Lower lobe of right lung (tissue), 2 donors: ENCODE data around the gene PDZD2. TPM values are rescaled to one million over a fixed set of nuclear protein-coding genes. Genes with fewer than 3 reads are reported as not detected.

ENCODE experiments used
- ATAC-seq, 2 donors: fragments of 200-7000 bp; cut with Tn5 transposase; one replicate each; pipeline ENCODE4 v1.9.1; 2020 to 2022; ENCODE audit warnings: mild to moderate bottlenecking in 2 of 2, moderate library complexity in 2 of 2
- DNase-seq: peaks from one replicate; pipeline ENCODE4 v3.0.0-alpha.2; 2020
- H3K27ac ChIP-seq: fragments of 200-600 bp; one replicate; pipeline ENCODE4 v1.8.0; 2022
- H3K27me3 ChIP-seq: fragments of 200-600 bp; one replicate; pipeline ENCODE4 v1.8.0; 2022; ENCODE audit warnings: low read depth
- H3K36me3 ChIP-seq: fragments of 200-600 bp; one replicate; pipeline ENCODE4 v1.8.0; 2022; ENCODE audit warnings: mild to moderate bottlenecking
- H3K4me1 ChIP-seq: fragments of 200-600 bp; one replicate; pipeline ENCODE4 v1.8.0; 2022
- H3K4me3 ChIP-seq: fragments of 200-600 bp; one replicate; pipeline ENCODE4 v1.8.0; 2022; ENCODE audit warnings: mild to moderate bottlenecking
- H3K9me3 ChIP-seq: fragments of 200-600 bp; one replicate; pipeline ENCODE4 v1.8.0; 2022
- intact Hi-C: fragments of 100-400 bp; cut with DNase I; formaldehyde crosslinking; loops from one replicate; pipeline ENCODE4 v1.11.0; 2022
- total RNA-seq: library from RNA; stranded (reverse); fragmentation: NEBNext Ultra II Directional; extraction: Animal tissue kit (Norgen Biotek cat#: 25700); gene quantifications from one replicate; pipeline ENCODE4 v1.2.1, GENCODE V29; 2021
- TF ChIP-seq, protein P1 (sequence below): fragments of 200-600 bp; IDR thresholded peaks from one replicate; pipeline ENCODE4 v1.8.0; 2022; ENCODE audit warnings: antibody characterized with exemption, mild to moderate bottlenecking
- donor health status: DM: no; HTN: yes; CAD: no; lungs with severe emphysema.

Gene PDZD2
- total RNA-seq, 1 donor from 2014 or later: 67.8 TPM

DNA sequence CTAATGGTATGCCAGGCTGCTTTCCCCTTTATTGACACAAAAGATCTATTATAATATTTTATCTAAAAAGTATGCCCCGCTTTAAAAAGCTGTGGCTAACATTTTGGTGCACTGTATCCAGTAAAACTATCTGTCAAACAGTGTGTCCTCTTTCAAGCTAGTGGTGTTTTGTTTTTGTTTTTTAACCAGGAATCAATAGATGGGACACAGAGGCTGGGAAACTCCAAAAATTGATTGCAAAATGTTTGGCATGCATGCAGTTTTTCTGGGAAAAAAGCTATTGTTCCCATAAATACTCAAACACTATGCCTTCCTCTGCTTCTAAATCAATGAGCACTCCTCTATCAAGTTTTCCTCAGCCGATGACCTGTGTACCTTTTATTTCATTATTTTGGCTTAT lies 34.3 kb upstream of the PDZD2 start:
- no peaks in the 10 kb centered on the region for H3K27me3 ChIP-seq
- no peaks in the 10 kb centered on the region for H3K4me1 ChIP-seq
- H3K4me3 ChIP-seq: no peak overlapping the region
- no peak overlapping the region for H3K27ac ChIP-seq
- intact Hi-C loops: no loop called here
- H3K9me3 ChIP-seq: no peaks in the 10 kb centered on the region
- no peak for DNase-seq
- TF ChIP-seq, protein P1, sequence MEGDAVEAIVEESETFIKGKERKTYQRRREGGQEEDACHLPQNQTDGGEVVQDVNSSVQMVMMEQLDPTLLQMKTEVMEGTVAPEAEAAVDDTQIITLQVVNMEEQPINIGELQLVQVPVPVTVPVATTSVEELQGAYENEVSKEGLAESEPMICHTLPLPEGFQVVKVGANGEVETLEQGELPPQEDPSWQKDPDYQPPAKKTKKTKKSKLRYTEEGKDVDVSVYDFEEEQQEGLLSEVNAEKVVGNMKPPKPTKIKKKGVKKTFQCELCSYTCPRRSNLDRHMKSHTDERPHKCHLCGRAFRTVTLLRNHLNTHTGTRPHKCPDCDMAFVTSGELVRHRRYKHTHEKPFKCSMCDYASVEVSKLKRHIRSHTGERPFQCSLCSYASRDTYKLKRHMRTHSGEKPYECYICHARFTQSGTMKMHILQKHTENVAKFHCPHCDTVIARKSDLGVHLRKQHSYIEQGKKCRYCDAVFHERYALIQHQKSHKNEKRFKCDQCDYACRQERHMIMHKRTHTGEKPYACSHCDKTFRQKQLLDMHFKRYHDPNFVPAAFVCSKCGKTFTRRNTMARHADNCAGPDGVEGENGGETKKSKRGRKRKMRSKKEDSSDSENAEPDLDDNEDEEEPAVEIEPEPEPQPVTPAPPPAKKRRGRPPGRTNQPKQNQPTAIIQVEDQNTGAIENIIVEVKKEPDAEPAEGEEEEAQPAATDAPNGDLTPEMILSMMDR: no peak
- no peaks in the 10 kb centered on the region for H3K36me3 ChIP-seq
- no peak for ATAC-seq

DNA sequence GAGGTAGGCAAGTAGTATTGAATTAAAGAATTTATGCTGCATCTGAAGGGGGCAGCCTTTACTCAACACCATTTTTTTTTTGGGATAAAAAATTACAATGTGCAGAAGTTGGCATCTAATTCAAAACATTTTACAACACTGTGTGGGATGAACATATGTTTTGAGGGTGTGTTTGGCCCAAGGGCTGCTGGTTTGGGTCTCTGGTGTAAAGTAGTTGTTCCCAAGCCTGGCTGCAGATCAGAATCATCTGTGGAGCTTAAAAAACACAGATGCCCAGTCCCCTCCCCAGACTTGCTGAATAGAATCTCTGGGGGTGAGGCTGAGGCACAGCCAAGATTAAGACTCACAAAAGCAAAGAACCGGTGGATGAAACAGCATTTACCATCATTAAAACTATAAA lies 33.0 kb upstream of the PDZD2 start:
- Histone ChIP-seq H3K36me3 (no peaks in the 10 kb centered on the region), H3K27ac (no peak overlapping the region), H3K4me3 (no peak overlapping the region), H3K9me3 (no peaks in the 10 kb centered on the region), H3K27me3 (no peaks in the 10 kb centered on the region), H3K4me1 (no peaks in the 10 kb centered on the region)
- ATAC-seq (no peak), DNase-seq (no peak)
- intact Hi-C loops: no loop called here
- TF ChIP-seq, protein P1: no peak

DNA sequence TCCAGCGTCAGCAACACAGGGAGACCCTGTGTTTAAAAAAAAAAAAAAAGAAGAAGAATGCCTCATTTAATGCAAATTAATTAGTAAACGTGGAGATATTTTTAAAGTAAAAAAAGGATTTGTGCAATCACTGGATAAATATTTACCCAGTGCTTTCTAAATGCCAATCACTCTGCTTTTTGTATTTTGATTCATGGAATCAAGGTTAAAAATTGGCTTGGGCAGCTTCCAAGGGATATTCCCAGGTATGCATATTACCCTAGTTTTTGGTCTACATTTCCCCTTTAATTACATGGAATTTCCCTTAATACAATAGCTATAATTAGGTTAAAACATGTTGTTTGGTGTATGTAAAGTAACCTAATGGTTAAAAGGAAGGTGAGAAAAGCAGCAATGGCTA lies 31.4 kb upstream of the PDZD2 start:
- no peaks in the 10 kb centered on the region for H3K4me1 ChIP-seq
- no peaks in the 10 kb centered on the region for H3K9me3 ChIP-seq
- TF ChIP-seq, protein P1: no peak
- no peak overlapping the region for H3K4me3 ChIP-seq
- DNase-seq: no peak
- H3K36me3 ChIP-seq: no peaks in the 10 kb centered on the region
- ATAC-seq: no peak
- H3K27ac ChIP-seq: no peak overlapping the region
- no peaks in the 10 kb centered on the region for H3K27me3 ChIP-seq
- intact Hi-C loops: no loop called here

DNA sequence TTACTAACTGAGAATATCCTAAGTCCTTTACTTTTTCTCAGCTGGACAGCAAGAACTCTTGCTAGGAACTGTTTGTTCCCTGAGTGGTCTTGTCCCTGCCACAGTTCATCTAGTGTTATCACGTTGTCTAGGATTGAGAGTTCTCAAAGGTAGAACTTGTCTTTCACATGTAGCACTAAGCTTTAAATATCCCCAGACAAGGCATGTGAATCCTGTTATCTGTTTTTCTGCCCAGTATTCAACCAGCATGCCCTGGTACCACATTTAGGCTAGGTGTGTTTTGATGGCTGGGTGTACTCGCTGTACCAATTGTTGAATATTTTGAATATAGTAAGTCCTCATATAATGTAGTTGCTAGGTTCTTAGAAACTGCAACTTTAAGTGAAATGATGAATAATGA lies 27.9 kb upstream of the PDZD2 start:
- no peak for DNase-seq
- Histone ChIP-seq H3K4me1 (no peaks in the 10 kb centered on the region), H3K36me3 (no peaks in the 10 kb centered on the region), H3K27me3 (no peaks in the 10 kb centered on the region), H3K27ac (no peak overlapping the region), H3K9me3 (no peaks in the 10 kb centered on the region), H3K4me3 (no peak overlapping the region)
- intact Hi-C loops: no loop called here
- TF ChIP-seq, protein P1: no peak
- no peak for ATAC-seq

DNA sequence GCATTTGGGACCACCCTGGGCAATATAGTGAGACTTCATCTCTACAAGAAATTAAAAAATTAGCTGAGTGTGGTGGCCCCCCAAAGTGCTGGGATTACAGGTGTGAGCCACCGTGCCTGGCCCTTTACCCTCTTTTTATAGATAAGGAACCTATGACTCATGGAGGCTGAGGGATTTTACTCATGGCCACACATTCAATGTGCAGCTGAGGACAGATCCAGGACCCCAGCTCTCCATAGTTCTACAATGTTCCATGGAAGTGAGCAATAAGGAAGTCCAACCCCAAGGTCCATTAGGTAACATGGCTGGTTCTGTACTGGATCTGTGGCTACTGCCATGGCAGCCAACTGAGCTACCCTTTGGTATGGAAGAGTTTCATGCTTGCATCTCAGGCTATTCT lies 25.3 kb upstream of the PDZD2 start:
- no peak for DNase-seq
- Histone ChIP-seq H3K4me1 (no peaks in the 10 kb centered on the region), H3K36me3 (no peaks in the 10 kb centered on the region), H3K27ac (no peak overlapping the region), H3K27me3 (no peaks in the 10 kb centered on the region), H3K4me3 (no peak overlapping the region), H3K9me3 (no peaks in the 10 kb centered on the region)
- TF ChIP-seq, protein P1: no peak
- no peak for ATAC-seq
- intact Hi-C loops: no loop called here
